Pancreas (tissue), 10 donors: ENCODE measurements around the gene CCL20. TPM values are rescaled to one million over a fixed set of nuclear protein-coding genes. Genes with fewer than 3 reads are reported as not detected.

Source experiments
- ATAC-seq, 4 donors: fragments of 200-7000 bp; cut with Tn5 transposase; one replicate each; pipeline versions ENCODE4 v1.8.0 to v1.9.1; 2020; ENCODE audit warnings: mild to moderate bottlenecking in 4 of 4, moderate library complexity in 4 of 4
- DNase-seq, 6 donors: peaks; one replicate each; pipeline ENCODE4 v3.0.0-alpha.2; 2020
- FAIRE-seq: peaks from 2 replicates; lab custom pipeline; 2012; peaks lifted over from hg19 to GRCh38; lab: Jason Lieb, UNC
- H3K27ac ChIP-seq, 4 donors: fragments of 200-600 bp; sonication (generic); 1 replicate in 3 of 4; 2 replicates in 1 of 4; pipeline versions ENCODE4 v1.5.0 to v1.8.0; 2020
- H3K27me3 ChIP-seq, 4 donors: fragments of 200-600 bp; one replicate each; pipeline ENCODE4 v1.8.0; 2021
- H3K36me3 ChIP-seq, 3 donors: fragments of 200-600 bp; sonication (generic) in 1 of 3; one replicate each; pipeline versions ENCODE4 v1.5.0 to v1.8.0; 2020 to 2021
- H3K4me1 ChIP-seq, 3 donors: fragments of 200-600 bp; one replicate each; pipeline ENCODE4 v1.8.0; 2021
- H3K4me3 ChIP-seq, 4 donors: fragments of 200-600 bp; sonication (generic) in 2 of 4; one replicate each; pipeline versions ENCODE4 v1.5.0 to v1.8.0; 2020 to 2021
- H3K9me3 ChIP-seq, 4 donors: fragments of 200-600 bp; one replicate each; pipeline ENCODE4 v1.8.0; 2021
- WGBS, 2 donors: extraction: QIAGEN DNeasy Blood & Tissue Kit; methylation state at CpG; one replicate each; pipeline ENCODE4 v1.1.7; 2013; 5-methylcytosine and 5-hydroxymethylcytosine counted together
- intact Hi-C, 3 donors: fragments of 100-400 bp; cut with DNase I; formaldehyde crosslinking; loops; one replicate each; pipeline versions ENCODE4 v1.11.1 to v1.14.2; 2022
- polyA plus RNA-seq, 2 donors: library from polyadenylated mRNA; stranded (reverse); fragments of 200-250 nt; gene quantifications; one replicate each; pipeline ENCODE4 v1.2.3, GENCODE V29; 2013
- total RNA-seq, 6 donors: library from RNA; stranded (reverse); fragmentation: NEBNext Ultra II Directional in 4 of 6; extraction: Animal tissue kit (Norgen Biotek cat#: 25700) in 4 of 6; gene quantifications; one replicate each; pipeline versions ENCODE4 v1.2.1 to v1.2.4, GENCODE V29; 2021 to 2023
- TF ChIP-seq, protein P1 (sequence below), 4 donors: fragments of 200-600 bp; sonication (generic) in 3 of 4; IDR thresholded peaks; one replicate each; pipeline versions ENCODE4 v1.5.0 to v1.8.0; 2021; ENCODE audit warnings: antibody characterized with exemption in 4 of 4
- donor health status: healthy with polysubstance abuse.
- donor health status: DM: no; HTN: no; CAD: no; lungs with moderate emphysema.
- donor health status: DM: no; HTN: no; CAD: no.
- donor health status: control.
- donor health status: control.
- donor health status: Bipolar disorder and iron deficiency.
- donor health status: DM: yes; HTN: yes; CAD: no.
- donor health status: DM: no; HTN: no; CAD: no.
- donor health status: DM: no; HTN: no; CAD: no.
- donor health status: DM: yes; HTN: yes; CAD: no.

Gene CCL20
- total and polyA plus RNA-seq, 8 donors, result 0.23 to 8.8 (median 0.75) TPM; not detected in 1

DNA sequence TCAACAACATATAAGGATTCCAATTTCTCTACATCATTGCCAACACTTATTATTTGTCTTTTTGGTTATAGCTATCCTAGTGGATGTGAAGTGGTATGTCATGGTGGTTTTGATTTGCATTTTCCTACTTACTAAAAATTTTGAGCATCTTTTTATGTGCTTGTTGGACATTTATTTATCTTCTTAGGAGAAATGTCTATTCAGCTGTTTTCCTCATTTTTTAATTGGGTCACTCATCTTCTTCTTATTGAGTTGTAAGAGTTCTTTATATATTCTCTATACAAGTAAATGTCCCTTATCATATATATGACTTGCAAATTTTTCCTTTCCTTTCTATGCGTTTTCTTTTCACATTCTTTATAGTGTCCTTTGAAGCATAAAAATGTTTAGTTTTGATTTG is 4.7 kb upstream of the CCL20 start:
- TF ChIP-seq, protein P1, sequence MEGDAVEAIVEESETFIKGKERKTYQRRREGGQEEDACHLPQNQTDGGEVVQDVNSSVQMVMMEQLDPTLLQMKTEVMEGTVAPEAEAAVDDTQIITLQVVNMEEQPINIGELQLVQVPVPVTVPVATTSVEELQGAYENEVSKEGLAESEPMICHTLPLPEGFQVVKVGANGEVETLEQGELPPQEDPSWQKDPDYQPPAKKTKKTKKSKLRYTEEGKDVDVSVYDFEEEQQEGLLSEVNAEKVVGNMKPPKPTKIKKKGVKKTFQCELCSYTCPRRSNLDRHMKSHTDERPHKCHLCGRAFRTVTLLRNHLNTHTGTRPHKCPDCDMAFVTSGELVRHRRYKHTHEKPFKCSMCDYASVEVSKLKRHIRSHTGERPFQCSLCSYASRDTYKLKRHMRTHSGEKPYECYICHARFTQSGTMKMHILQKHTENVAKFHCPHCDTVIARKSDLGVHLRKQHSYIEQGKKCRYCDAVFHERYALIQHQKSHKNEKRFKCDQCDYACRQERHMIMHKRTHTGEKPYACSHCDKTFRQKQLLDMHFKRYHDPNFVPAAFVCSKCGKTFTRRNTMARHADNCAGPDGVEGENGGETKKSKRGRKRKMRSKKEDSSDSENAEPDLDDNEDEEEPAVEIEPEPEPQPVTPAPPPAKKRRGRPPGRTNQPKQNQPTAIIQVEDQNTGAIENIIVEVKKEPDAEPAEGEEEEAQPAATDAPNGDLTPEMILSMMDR (IDR thresholded peaks at IDR 0.05), result no peak
- Histone ChIP-seq H3K9me3 (no peaks in the 10 kb centered on the region), H3K27ac (no peak overlapping the region), H3K36me3 (no peaks in the 10 kb centered on the region), H3K4me1 (no peaks in the 10 kb centered on the region), H3K4me3 (no peak overlapping the region), H3K27me3 (no peaks in the 10 kb centered on the region)
- DNase-seq (no peak), ATAC-seq (no peak), FAIRE-seq (no peak)
- WGBS, 2 donors, result 59 to 84% methylated on average over 1 of the region's 1 CpG
- intact Hi-C loops, result no loop called here

DNA sequence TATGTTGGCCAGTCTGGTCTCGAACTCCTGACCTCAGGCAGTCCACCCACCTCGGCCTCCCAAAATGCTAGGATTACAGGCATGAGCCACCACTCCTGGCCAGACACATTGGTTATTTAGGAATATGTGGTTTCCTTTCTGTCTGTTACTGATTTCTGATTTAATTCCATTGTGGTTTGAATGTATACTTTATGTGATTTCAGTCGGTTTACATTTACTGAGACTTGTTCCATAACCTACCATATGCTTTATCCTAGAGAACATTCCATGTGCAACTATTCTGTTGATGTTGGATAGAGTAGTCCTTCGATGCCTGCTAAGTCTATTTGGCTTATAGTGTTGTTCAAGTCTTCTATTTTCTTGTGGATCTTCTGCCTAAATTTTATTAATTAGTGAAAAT is 1.6 kb upstream of the CCL20 start:
- Histone ChIP-seq H3K4me1 (no peaks in the 10 kb centered on the region), H3K27me3 (no peaks in the 10 kb centered on the region), H3K36me3 (no peaks in the 10 kb centered on the region), H3K27ac (no peak overlapping the region), H3K4me3 (no peak overlapping the region), H3K9me3 (no peaks in the 10 kb centered on the region)
- TF ChIP-seq, protein P1 (IDR thresholded peaks at IDR 0.05), result no peak
- 68 to 74% methylated on average over 4 of the region's 4 CpGs for WGBS, 2 donors
- FAIRE-seq (no peak), ATAC-seq (no peak), DNase-seq (no peak)
- intact Hi-C loops, result no loop called here

DNA sequence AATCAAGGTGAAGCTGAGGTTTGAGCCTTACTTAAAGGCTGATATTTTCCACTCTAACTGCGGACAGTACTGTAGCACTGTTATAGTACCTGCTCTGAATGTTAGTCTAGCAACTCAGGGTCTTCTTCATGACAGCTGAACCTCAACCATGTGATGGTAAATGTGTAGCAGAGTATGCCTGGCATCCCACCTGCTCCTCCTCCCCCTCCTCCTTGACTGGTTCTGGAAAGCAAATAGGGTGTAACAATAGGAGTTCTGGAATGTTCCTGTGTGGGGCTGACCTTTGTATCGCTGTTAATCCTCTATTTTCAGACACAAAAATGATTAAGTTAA is 447 bp upstream of the CCL20 start:
- H3K36me3 ChIP-seq, result no peaks in the 10 kb centered on the region
- H3K27me3 ChIP-seq, result no peaks in the 10 kb centered on the region
- ATAC-seq, result no peak
- no peak overlapping the region for H3K4me3 ChIP-seq
- DNase-seq, result no peak
- TF ChIP-seq, protein P1 (IDR thresholded peaks at IDR 0.05), result no peak
- intact Hi-C loops, result no loop called here
- 47 to 48% methylated on average over 2 of the region's 2 CpGs for WGBS, 2 donors
- H3K27ac ChIP-seq, result no peak overlapping the region
- FAIRE-seq, result no peak
- H3K9me3 ChIP-seq, result no peaks in the 10 kb centered on the region
- H3K4me1 ChIP-seq, result no peaks in the 10 kb centered on the region

DNA sequence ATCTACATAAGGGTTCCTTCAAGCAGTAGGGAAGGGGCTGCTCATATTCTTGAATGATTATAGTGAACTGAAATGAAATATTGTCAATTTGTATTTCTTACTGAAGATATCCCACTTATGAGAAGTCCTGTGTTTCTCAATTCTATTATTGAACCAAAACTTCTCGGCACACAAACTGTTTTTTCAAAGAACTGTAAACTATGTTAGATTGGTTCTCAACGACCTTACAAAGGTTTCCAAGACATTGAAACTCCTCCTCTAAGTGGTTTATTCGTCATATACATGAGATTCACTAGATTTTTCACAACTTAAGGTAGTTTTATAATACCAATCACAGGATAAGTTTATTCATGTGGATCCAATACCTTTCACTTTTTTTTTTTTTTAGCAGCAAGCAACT is 1.4 kb downstream of the CCL20 start:
- TF ChIP-seq, protein P1 (IDR thresholded peaks at IDR 0.05), result no peak
- H3K27me3 ChIP-seq, result no peaks in the 10 kb centered on the region
- WGBS, 2 donors, result 49 to 59% methylated on average over 3 of the region's 3 CpGs
- no peaks in the 10 kb centered on the region for H3K4me1 ChIP-seq
- no peak overlapping the region for H3K4me3 ChIP-seq
- intact Hi-C loops, result no loop called here
- H3K36me3 ChIP-seq, result no peaks in the 10 kb centered on the region
- no peak for DNase-seq
- no peak for ATAC-seq
- no peak for FAIRE-seq
- H3K27ac ChIP-seq, result no peak overlapping the region
- no peaks in the 10 kb centered on the region for H3K9me3 ChIP-seq

DNA sequence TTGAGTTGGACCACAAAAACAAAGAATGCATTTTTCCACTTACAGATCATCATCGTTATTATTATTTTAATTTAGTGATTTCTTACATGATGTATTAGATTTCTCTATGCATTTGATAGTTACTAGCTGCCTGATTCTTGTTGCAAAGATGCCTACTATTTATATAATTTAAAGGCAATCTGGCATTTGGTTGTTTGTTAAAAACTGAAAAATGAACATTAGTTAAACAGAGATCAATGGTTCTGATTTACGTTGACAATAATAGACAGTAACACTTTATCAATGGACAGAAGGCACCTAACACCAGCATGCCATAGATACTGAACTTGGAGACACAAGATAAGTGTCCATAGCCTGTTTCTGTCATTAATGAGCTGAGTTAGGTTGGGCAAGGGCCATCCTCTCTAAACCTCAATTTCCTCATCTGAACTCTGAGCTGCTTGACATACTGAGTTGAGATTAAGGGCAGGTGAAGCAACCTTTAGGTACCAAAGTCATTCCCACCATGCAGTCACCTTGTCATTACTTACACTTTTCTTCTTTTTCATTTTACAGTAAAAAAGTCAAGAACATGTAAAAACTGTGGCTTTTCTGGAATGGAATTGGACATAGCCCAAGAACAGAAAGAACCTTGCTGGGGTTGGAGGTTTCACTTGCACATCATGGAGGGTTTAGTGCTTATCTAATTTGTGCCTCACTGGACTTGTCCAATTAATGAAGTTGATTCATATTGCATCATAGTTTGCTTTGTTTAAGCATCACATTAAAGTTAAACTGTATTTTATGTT is 3.1 kb downstream of the CCL20 start:
- TF ChIP-seq, protein P1 (IDR thresholded peaks at IDR 0.05), result no peak
- Histone ChIP-seq H3K27me3 (no peaks in the 10 kb centered on the region), H3K27ac (no peak overlapping the region), H3K9me3 (no peaks in the 10 kb centered on the region), H3K36me3 (no peaks in the 10 kb centered on the region), H3K4me1 (no peaks in the 10 kb centered on the region), H3K4me3 (no peak overlapping the region)
- ATAC-seq (no peak), DNase-seq (no peak), FAIRE-seq (no peak)
- intact Hi-C loops, result no loop called here
- 72 to 80% methylated on average over 2 of the region's 2 CpGs for WGBS, 2 donors
